Stimulated activated CD4-positive, alpha-beta T cell treated with anti-CD3 and anti-CD28 coated beads, Interleukin-4, amount 100 ng/mL, for 4 hours (primary cell): ENCODE data around the gene CACNA2D3.

Experiments used
- DNase-seq, 2 experiments: peaks; one replicate each; pipeline ENCODE4 v3.0.0-alpha.2; 2020

The CACNA2D3 gene

GRCh38 chr3:54131026-54131605 lies 8.8 kb downstream of the CACNA2D3 start:
- no peak for DNase-seq

GRCh38 chr3:54131890-54132289 lies 9.5 kb downstream of the CACNA2D3 start:
- DNase-seq: no peak

- no peak for DNase-seq
These were observed 10.3 kb downstream of the CACNA2D3 start for GRCh38 chr3:54132685-54133084.

GRCh38 chr3:54133196-54133595 lies 10.8 kb downstream of the CACNA2D3 start:
- no peak for DNase-seq

GRCh38 chr3:54134155-54134554 lies 11.8 kb downstream of the CACNA2D3 start:
- no peak for DNase-seq

- DNase-seq: no peak
These were observed 12.4 kb downstream of the CACNA2D3 start for GRCh38 chr3:54134713-54135112.

GRCh38 chr3:54137311-54137710 lies 15.0 kb downstream of the CACNA2D3 start:
- DNase-seq: no peak

- DNase-seq: no peak
These were observed 16.7 kb downstream of the CACNA2D3 start for GRCh38 chr3:54138937-54139547.

GRCh38 chr3:54139630-54140029 lies 17.3 kb downstream of the CACNA2D3 start:
- DNase-seq: no peak

GRCh38 chr3:54144284-54144683 lies 21.9 kb downstream of the CACNA2D3 start:
- DNase-seq: no peak

- DNase-seq: no peak
These were observed 24.3 kb downstream of the CACNA2D3 start for GRCh38 chr3:54146506-54147239.

- DNase-seq: no peak
These were observed 28.6 kb downstream of the CACNA2D3 start for GRCh38 chr3:54150864-54151467.

GRCh38 chr3:54153477-54153876 lies 31.1 kb downstream of the CACNA2D3 start:
- DNase-seq: no peak

- no peak for DNase-seq
These were observed 35.5 kb downstream of the CACNA2D3 start for GRCh38 chr3:54157860-54158259.

GRCh38 chr3:54159917-54160316 lies 37.6 kb downstream of the CACNA2D3 start:
- no peak for DNase-seq

GRCh38 chr3:54163441-54163840 lies 41.1 kb downstream of the CACNA2D3 start:
- DNase-seq: no peak

GRCh38 chr3:54164192-54164975 lies 42.0 kb downstream of the CACNA2D3 start:
- no peak for DNase-seq

- DNase-seq: no peak
These were observed 43.5 kb downstream of the CACNA2D3 start for GRCh38 chr3:54165865-54166264.

- no peak for DNase-seq
These were observed 45.6 kb downstream of the CACNA2D3 start for GRCh38 chr3:54167999-54168398.

- DNase-seq: no peak
These were observed 46.1 kb downstream of the CACNA2D3 start for GRCh38 chr3:54168451-54168850.

- DNase-seq: no peak
These were observed 47.2 kb downstream of the CACNA2D3 start for GRCh38 chr3:54169524-54169923.

- no peak for DNase-seq
These were observed 49.2 kb downstream of the CACNA2D3 start for GRCh38 chr3:54171509-54171908.

GRCh38 chr3:54171951-54172350 lies 49.6 kb downstream of the CACNA2D3 start:
- DNase-seq: no peak
